LNCaP clone FGC (cell line): ENCODE data around the gene DMC1.

ENCODE experiments used
- DNase-seq: peaks from one replicate; pipeline ENCODE4 v3.0.0-alpha.2; 2011; ENCODE audit warnings: low read depth
- H3K4me3 ChIP-seq: 2 replicates; pipeline ENCODE4 v1.5.1; 2011; ENCODE audit warnings: mild to moderate bottlenecking, low read depth, low read length, control low read depth
- TF ChIP-seq, protein P1 (sequence below): IDR thresholded peaks from 2 replicates; pipeline ENCODE4 v1.5.1; 2012; ENCODE audit warnings: mild to moderate bottlenecking; ENCODE audit not compliant: control insufficient read depth, insufficient read depth; ENCODE audit errors: extremely low read depth

Gene DMC1

DNA sequence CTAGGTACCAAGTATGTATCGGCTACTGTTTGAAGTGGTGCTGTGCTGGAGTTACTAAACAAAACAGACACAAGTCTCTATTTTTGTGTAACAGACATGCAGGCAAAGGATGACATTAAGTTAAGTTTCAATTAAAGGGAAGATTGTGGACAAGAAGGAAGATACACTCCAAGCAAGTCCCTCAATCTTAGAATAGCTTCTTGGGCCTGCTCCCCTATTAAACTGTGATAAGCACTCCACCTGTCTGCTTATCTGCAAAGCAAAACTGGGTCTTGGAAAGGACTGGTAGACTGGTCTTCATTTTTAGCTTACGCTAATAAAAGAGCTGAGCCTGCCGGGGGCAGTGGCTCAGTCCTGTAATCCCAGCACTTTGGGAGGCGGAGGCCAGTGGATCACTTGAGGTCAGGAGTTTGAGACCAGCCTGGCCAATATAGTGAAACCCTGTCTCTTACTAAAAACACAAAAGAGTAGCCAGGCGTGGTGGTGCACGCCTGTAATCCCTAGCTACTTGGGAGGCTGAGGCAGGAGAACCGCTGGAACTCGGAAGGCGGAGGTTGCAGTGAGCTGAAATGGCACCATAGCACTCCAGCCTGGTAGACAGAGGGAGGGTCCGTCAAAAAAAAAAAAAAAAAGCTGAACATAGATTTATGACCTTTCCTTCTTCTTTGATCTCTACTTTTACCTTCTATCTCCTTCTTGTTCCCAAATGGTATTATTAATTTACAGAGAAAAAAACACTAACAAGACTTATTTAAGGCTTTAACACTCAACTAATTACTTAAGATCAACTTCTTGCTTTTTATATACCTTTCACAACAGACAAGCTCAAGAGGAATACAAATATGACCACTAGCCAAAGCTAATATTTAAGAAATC is 67.9 kb downstream of the DMC1 start:
- TF ChIP-seq, protein P1, sequence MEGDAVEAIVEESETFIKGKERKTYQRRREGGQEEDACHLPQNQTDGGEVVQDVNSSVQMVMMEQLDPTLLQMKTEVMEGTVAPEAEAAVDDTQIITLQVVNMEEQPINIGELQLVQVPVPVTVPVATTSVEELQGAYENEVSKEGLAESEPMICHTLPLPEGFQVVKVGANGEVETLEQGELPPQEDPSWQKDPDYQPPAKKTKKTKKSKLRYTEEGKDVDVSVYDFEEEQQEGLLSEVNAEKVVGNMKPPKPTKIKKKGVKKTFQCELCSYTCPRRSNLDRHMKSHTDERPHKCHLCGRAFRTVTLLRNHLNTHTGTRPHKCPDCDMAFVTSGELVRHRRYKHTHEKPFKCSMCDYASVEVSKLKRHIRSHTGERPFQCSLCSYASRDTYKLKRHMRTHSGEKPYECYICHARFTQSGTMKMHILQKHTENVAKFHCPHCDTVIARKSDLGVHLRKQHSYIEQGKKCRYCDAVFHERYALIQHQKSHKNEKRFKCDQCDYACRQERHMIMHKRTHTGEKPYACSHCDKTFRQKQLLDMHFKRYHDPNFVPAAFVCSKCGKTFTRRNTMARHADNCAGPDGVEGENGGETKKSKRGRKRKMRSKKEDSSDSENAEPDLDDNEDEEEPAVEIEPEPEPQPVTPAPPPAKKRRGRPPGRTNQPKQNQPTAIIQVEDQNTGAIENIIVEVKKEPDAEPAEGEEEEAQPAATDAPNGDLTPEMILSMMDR = no peak
- DNase-seq = no peak
- H3K4me3 ChIP-seq = no peak overlapping the region

DNA sequence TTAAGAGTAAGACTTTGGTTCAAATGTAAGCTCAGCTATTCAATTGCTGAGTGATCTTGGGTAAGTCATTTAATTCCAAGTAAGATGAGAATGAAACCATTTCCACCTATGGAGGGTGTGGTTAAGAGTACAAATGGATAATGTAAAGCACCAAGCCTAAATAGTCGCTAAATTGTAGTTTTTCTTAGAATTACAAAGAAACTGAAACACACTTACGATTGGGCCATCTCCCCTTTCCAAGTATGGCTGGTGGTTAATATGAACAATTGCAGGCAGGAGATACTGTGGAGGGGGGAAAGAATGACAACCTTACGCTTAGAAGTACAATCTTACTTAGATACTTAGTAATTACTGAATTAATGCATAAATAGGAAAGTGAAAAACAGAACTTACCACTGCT is 72.1 kb downstream of the DMC1 start:
- no peak overlapping the region for H3K4me3 ChIP-seq
- no peak for DNase-seq
- TF ChIP-seq, protein P1 = no peak

DNA sequence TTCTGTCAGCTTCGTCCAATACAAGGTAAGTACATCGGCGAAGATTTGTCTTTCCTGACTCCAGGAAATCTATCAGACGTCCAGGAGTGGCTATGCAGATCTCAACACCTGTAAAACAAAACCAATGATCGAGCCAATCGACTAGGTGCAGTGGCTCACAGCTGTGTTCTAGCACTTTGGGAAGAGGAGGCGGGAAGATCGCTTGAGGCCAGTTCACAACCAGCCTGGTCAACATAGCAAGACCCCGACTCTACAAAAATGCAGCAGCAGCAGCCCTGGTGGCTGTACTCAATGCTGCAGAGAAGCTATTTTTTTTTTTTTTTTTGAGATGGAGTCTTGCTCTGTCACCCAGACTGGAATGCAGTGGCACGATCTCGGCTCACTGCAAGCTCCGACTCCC is 75.0 kb downstream of the DMC1 start:
- DNase-seq = no peak
- TF ChIP-seq, protein P1 = no peak
- no peak overlapping the region for H3K4me3 ChIP-seq

DNA sequence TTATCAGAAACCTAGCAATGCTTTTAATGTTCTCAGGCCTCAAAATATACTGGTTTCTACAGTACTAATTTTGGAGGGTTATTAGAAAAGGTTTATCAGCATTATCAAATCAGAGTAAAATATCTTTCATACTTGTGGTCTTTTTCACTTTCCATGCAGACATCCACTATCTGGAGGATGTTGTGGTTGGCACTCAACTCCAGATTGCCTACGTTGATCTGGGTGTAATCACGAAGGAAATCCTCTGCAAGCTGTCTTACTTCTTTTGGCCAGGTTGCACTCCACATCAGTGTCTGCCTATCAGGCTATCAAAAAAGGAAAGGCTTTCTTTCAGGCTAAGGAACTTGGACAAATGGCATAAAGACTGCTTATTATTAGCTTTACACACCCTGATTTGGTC is 75.5 kb downstream of the DMC1 start:
- H3K4me3 ChIP-seq = no peak overlapping the region
- DNase-seq = no peak
- TF ChIP-seq, protein P1 = no peak

DNA sequence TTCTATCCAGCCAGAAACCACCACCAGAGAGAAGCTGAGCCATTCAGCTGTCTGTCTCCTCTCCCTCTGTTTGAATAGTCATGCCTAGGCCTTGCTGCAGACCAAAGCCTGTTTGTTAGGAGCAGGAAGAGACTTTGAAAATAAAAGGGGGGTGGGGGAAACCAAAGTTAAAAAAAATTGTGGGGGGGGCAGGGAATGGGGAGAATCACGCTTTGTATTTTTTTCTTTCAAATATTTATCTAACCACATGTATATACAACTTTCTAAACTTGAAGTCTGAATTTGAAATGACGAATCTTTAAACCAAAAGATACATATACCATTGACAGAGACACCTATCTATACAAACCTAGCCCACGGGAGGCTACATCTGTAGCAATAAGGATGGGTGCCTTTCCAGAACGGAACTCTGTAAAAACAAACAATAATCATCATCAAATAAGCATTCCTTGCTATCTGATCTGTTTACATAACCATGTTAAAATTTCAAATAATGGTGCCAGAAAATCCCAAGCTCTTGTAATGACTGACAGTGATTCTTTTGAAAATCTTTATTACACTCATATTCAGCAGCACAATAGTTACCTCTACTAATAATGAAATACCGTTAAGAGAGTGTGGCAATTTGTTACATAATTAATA is 78.2 kb downstream of the DMC1 start:
- H3K4me3 ChIP-seq = no peak overlapping the region

DNA sequence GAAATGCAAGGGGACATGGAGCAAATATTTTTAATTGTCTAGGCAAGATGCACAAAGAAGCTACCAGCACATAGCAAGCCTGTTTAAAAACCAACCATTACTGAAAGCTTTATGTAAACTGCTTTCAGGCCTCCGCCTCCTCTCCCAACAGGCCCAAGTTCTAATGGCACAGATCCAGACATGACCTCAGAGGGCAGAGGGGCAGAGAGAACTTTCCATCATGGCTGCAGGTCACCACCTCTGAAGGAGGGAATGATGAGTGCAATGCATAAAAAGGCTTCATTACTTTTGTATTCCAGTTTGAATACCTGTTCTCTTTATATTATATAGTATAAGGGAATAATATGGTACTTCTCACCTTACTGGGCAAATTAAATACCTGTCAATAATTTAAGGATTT is 79.1 kb downstream of the DMC1 start:
- DNase-seq = no peak

More for the DNA sequence above, 78.2 kb downstream of the DMC1 start:
- DNase-seq = peak; percentile 33
- TF ChIP-seq, protein P1 = no peak

More for the DNA sequence above, 79.1 kb downstream of the DMC1 start:
- no peak overlapping the region for H3K4me3 ChIP-seq
- TF ChIP-seq, protein P1 = no peak
